Mononuclear cell (primary cell): ENCODE data around the gene GPER1. TPM values are rescaled to one million over a fixed set of nuclear protein-coding genes. Genes with fewer than 3 reads are reported as not detected.

Experiments
- H3K27me3 ChIP-seq: 2 replicates; pipeline ENCODE4 v1.6.0; 2011; ENCODE audit warnings: low read length, control low read depth; ENCODE audit not compliant: insufficient read depth
- H3K4me1 ChIP-seq: 2 replicates; pipeline ENCODE4 v1.5.1; 2011; ENCODE audit warnings: mild to moderate bottlenecking, low read length, control low read depth; ENCODE audit not compliant: insufficient read depth
- H3K4me3 ChIP-seq: 2 replicates; pipeline ENCODE4 v1.5.1; 2011; ENCODE audit warnings: mild to moderate bottlenecking, low read length, moderate library complexity
- H3K9me3 ChIP-seq: 2 replicates; pipeline ENCODE4 v1.5.1; 2011; ENCODE audit warnings: low read depth, mild to moderate bottlenecking, control low read depth, low read length
- total RNA-seq: library from RNA; depleted of rRNA; stranded (reverse); fragments of >200 nt; gene quantifications from one replicate; pipeline ENCODE4 v1.2.3, GENCODE V29; 2012

The GPER1 gene
- total RNA-seq, 1 donor, result 0.42 TPM

GRCh38 chr7:1085910-1086421 is 1.9 kb upstream of the GPER1 start:
- Histone ChIP-seq H3K4me3 (no peak overlapping the region), H3K4me1 (peaks cover 17% of the 10 kb centered on the region), H3K27me3 (no peaks in the 10 kb centered on the region), H3K9me3 (no peaks in the 10 kb centered on the region)

DNA sequence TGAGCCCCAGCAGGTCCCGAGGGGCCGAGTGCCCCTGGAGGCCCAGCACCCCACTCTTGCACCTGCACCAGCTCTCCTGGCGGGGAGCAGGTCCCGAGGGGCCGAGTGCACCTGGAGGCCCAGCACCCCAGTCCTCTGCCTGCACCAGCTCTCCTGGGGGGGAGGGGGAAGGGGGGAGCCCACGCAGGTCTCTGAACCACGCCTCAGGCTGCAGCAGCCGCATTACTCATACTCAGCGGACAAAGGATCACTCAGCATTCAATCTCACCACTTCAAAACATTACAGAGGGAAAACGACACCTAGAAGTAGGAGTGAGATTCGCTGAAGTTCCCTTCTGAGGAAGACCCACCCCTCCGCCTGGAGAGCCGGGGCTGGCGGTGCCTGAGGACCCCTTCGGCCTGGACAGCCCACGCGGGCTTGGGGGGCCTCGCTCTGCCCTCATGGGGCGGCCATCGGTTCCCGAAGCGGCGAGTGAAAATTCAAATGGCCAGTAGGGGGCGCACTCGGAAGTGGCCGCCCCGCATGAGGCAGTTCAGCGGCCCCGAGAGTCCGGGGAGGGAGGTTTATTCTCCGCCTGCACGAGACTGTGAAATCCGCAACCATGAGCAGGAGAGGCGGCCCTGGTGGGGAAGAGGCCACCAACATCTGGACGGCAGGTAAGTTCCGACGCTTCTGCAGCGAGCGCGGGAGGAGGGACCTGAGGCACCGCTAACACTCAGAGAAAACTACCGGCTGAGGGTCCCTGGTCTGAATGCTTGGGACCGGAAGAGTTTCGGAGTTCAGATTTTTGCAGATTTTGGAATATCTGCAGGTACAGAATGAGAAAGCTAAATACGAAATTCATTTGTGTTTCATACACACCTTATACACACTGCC is 1.1 kb upstream of the GPER1 start:
- Histone ChIP-seq H3K4me3 (peak overlapping the region; percentile 12), H3K4me1 (peaks cover 17% of the 10 kb centered on the region), H3K27me3 (no peaks in the 10 kb centered on the region), H3K9me3 (no peaks in the 10 kb centered on the region)

GRCh38 chr7:1087465-1087814 is 473 bp upstream of the GPER1 start:
- H3K27me3 ChIP-seq, result no peaks in the 10 kb centered on the region
- no peaks in the 10 kb centered on the region for H3K9me3 ChIP-seq
- no peak overlapping the region for H3K4me3 ChIP-seq
- H3K4me1 ChIP-seq, result peaks cover 17% of the 10 kb centered on the region

GRCh38 chr7:1090236-1090635 is 2.3 kb downstream of the GPER1 start:
- H3K27me3 ChIP-seq, result no peaks in the 10 kb centered on the region
- H3K9me3 ChIP-seq, result no peaks in the 10 kb centered on the region
- H3K4me3 ChIP-seq, result no peak overlapping the region
- peaks cover 17% of the 10 kb centered on the region for H3K4me1 ChIP-seq

GRCh38 chr7:1090686-1091643 is 3.1 kb downstream of the GPER1 start:
- Histone ChIP-seq H3K4me1 (peaks cover 17% of the 10 kb centered on the region), H3K4me3 (no peak overlapping the region), H3K27me3 (no peaks in the 10 kb centered on the region)

DNA sequence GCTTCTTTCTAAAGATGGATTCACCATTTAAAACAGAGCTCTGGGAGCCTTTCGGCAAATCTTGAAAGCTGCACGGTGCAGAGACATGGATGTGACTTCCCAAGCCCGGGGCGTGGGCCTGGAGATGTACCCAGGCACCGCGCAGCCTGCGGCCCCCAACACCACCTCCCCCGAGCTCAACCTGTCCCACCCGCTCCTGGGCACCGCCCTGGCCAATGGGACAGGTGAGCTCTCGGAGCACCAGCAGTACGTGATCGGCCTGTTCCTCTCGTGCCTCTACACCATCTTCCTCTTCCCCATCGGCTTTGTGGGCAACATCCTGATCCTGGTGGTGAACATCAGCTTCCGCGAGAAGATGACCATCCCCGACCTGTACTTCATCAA is 3.7 kb downstream of the GPER1 start:
- no peak overlapping the region for H3K4me3 ChIP-seq
- peaks cover 13% of the 10 kb centered on the region for H3K4me1 ChIP-seq
- H3K9me3 ChIP-seq, result no peaks in the 10 kb centered on the region
- H3K27me3 ChIP-seq, result no peaks in the 10 kb centered on the region

More at GRCh38 chr7:1090686-1091643, 3.1 kb downstream of the GPER1 start:
- H3K9me3 ChIP-seq, result no peaks in the 10 kb centered on the region

DNA sequence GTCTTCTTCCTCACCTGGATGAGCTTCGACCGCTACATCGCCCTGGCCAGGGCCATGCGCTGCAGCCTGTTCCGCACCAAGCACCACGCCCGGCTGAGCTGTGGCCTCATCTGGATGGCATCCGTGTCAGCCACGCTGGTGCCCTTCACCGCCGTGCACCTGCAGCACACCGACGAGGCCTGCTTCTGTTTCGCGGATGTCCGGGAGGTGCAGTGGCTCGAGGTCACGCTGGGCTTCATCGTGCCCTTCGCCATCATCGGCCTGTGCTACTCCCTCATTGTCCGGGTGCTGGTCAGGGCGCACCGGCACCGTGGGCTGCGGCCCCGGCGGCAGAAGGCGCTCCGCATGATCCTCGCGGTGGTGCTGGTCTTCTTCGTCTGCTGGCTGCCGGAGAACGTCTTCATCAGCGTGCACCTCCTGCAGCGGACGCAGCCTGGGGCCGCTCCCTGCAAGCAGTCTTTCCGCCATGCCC is 4.3 kb downstream of the GPER1 start:
- Histone ChIP-seq H3K9me3 (no peaks in the 10 kb centered on the region), H3K4me3 (no peak overlapping the region), H3K27me3 (no peaks in the 10 kb centered on the region), H3K4me1 (peaks cover 8% of the 10 kb centered on the region)

DNA sequence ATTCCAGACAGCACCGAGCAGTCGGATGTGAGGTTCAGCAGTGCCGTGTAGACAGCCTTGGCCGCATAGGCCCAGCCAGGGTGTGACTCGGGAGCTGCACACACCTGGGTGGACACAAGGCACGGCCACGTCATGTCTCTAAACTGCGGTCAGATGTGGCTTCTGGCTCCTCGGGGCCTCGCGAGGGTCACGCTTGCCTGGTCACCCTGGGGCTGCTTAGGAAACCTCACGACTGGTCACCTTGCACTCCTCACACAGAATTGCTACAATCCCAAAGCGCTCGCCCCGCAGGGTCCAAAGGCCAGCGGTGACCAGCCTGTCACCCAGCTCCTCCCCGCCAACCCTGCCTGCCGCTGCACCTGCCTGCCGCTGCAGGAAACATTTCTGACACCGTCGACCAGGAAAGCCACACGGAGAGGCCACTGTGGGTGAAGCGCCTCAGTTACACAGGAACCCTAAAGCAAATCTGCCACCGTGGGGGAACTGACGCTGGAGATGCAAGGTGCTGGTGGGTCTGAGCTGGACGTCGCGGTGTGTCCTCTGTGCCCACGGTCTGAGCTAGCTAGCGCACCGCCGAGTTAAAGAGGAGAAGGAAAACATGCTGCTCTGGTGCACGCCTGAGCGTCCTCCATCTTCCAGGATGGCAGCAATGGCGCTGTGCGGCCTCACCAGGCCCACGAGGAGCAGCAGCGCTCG is 5.0 kb downstream of the GPER1 start:
- no peaks in the 10 kb centered on the region for H3K27me3 ChIP-seq
- no peak overlapping the region for H3K4me3 ChIP-seq
- no peaks in the 10 kb centered on the region for H3K9me3 ChIP-seq
- peaks cover 4% of the 10 kb centered on the region for H3K4me1 ChIP-seq

GRCh38 chr7:1093502-1093843 is 5.6 kb downstream of the GPER1 start:
- Histone ChIP-seq H3K4me3 (no peak overlapping the region), H3K9me3 (no peaks in the 10 kb centered on the region), H3K4me1 (peaks cover 4% of the 10 kb centered on the region), H3K27me3 (no peaks in the 10 kb centered on the region)

DNA sequence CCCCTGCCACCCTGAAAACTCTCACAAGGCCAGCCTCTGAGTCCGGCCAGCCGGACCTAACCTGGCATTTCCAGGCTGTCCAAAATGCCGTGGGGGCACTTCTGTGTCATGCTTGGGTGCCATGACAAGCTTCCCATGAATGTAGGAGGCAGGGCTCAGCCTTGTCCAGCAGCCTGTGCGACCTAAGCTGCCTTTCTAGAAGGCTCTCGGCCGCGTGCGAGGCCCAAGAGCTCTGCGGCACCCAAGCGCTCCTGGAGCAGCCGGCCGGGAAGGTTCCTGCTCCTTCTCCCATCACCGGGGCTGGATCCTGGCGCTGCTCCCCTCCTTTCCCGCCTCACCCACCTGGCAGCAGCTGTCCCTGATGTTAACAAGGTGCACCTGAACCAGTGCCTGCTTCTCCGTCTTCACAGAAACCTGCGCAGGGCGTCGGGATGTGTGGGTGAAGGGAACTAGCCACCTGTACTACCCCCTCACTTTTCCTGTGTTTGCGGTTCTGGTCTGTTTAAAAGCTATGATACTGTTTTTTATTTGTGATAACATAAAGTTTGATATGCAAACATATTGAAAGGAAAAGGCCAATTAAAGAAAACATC is 6.1 kb downstream of the GPER1 start:
- Histone ChIP-seq H3K4me1 (peaks cover 4% of the 10 kb centered on the region), H3K27me3 (no peaks in the 10 kb centered on the region), H3K4me3 (no peak overlapping the region), H3K9me3 (no peaks in the 10 kb centered on the region)

GRCh38 chr7:1094870-1095269 is 7.0 kb downstream of the GPER1 start:
- no peak overlapping the region for H3K4me3 ChIP-seq
- H3K9me3 ChIP-seq, result no peaks in the 10 kb centered on the region
- H3K4me1 ChIP-seq, result peaks cover 4% of the 10 kb centered on the region
- H3K27me3 ChIP-seq, result no peaks in the 10 kb centered on the region

DNA sequence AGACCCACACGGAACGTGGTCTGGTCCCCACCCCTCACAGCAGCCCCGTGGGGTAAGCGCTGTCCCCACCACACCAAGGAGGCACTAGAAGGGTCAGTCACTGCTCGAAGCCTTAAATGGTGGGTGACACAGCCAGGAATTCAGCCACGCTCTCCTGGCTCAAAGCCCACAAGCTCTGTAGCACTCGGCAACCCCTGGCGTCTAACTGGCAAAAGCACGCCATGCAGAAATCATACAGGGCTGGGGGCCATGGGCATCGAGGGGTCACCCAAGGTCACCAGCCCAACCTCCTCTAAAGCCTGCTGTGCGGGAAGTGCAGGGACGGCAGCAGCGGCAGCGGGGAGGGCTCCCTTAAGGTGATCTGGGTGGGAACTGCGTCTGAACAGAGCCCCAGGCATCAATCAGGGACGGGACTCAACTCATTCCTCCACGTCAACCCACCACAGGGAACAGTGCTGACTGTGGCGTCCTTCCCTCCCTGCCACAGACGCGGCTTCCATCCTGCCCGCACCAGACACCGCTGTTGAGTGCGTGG is 7.8 kb downstream of the GPER1 start:
- H3K4me1 ChIP-seq, result no peaks in the 10 kb centered on the region
- H3K9me3 ChIP-seq, result no peaks in the 10 kb centered on the region
- H3K27me3 ChIP-seq, result no peaks in the 10 kb centered on the region
- H3K4me3 ChIP-seq, result no peak overlapping the region

DNA sequence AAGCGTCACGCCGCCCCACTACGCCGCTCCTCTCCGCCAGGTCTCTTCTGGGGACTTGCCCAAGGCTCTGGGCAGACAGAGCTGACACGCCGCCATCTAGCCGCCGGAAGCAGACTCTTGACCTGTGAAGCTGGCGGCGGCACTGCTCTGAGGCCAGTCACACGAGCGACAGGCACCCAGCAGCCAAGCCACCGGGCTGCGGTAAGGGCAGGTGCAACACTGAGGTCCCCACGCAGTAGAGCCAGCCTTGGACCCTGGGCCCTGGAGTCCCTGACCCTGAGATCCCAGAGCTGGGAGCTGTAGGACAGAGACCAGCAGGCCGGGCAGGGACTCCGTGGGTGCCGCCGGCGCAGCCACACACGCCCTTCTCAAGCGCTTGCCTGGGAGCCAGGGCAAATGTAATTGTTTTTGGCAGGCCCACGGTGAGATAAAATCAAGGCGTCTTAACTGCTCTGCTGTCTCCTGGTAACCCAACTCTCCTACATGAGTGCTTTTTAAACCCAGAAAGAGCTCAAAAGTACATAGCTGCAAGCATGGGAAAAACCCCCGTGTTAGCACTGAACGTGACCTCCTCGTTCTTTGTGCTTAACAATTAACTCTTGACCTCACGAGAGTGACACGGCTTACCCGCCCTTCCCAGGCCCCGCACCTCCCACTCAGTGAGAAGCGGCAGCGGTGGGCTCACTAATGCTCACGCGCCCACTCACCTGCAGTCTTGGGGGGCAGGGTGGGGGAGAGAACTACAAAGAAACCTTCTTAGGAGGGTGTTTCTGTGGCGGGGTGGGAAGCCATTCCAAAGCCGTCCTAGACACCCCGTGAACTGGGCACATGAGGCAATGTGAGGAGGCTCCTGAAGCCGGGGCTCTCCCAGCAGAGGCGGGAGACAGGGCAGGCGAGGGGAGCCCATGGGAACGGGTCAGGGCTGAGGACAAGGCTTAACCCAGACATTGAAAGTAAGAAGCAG is 8.5 kb downstream of the GPER1 start:
- H3K27me3 ChIP-seq, result no peaks in the 10 kb centered on the region
- no peak overlapping the region for H3K4me3 ChIP-seq
- no peaks in the 10 kb centered on the region for H3K4me1 ChIP-seq
- no peaks in the 10 kb centered on the region for H3K9me3 ChIP-seq
